Calu3 (cell line): Measurements from ENCODE around the gene SIM2. TPM values are rescaled to one million over a fixed set of nuclear protein-coding genes. Genes with fewer than 3 reads are reported as not detected.

ENCODE experiments used
- BruUV-seq: library from RNA; stranded (reverse); fragments of 400-500 nt; replicated peaks from 2 replicates; lab custom pipeline; 2021; lab: Mats Ljungman, UMichigan
- CTCF ChIA-PET: fragments of 300-600 bp; sonication (Branson Sonifier 250); formaldehyde crosslinking; loops from one replicate; lab custom pipeline; 2022; ENCODE audit warnings: antibody characterized with exemption; lab: Charles Lee
- DNase-seq: peaks from one replicate; pipeline ENCODE4 v3.0.0; 2022
- H3K27ac Mint-ChIP-seq: one replicate; pipeline ENCODE4 v1.8.0; 2022; ENCODE audit warnings: mixed read lengths; ENCODE audit not compliant: unreplicated experiment
- H3K27me3 Mint-ChIP-seq: one replicate; pipeline ENCODE4 v1.8.0; 2022; ENCODE audit warnings: mixed read lengths; ENCODE audit not compliant: unreplicated experiment
- H3K36me3 Mint-ChIP-seq: one replicate; pipeline ENCODE4 v1.8.0; 2022; ENCODE audit warnings: mild to moderate bottlenecking, moderate library complexity, mixed read lengths; ENCODE audit not compliant: insufficient read depth, unreplicated experiment
- H3K4me1 Mint-ChIP-seq: one replicate; pipeline ENCODE4 v1.8.0; 2022; ENCODE audit warnings: mild to moderate bottlenecking, low read depth, mixed read lengths; ENCODE audit not compliant: unreplicated experiment
- H3K4me3 Mint-ChIP-seq: one replicate; pipeline ENCODE4 v1.8.0; 2022; ENCODE audit warnings: mild to moderate bottlenecking, low read depth, moderate library complexity, mixed read lengths; ENCODE audit not compliant: unreplicated experiment
- H3K9me3 Mint-ChIP-seq: one replicate; pipeline ENCODE4 v1.8.0; 2022; ENCODE audit warnings: low read depth, mixed read lengths; ENCODE audit not compliant: unreplicated experiment
- intact Hi-C: fragments of 100-400 bp; cut with micrococcal nuclease; formaldehyde crosslinking; loops from one replicate; pipeline ENCODE4 v1.10.0; 2022; ENCODE audit not compliant: unreplicated experiment
- total RNA-seq: library from RNA; stranded (reverse); gene quantifications from 2 replicates; pipeline ENCODE4 v1.2.3, GENCODE V29; 2022
- TF ChIP-seq, protein P1 (sequence below): fragments of 200-600 bp; IDR thresholded peaks from one replicate; pipeline ENCODE4 v1.8.0; 2022; ENCODE audit warnings: antibody characterized with exemption; ENCODE audit not compliant: unreplicated experiment

Gene SIM2
- total RNA-seq, 1 experiment from 2014 or later: 15.4 TPM

- Mint-ChIP-seq H3K4me1 (no peaks in the 10 kb centered on the region), H3K36me3 (peaks cover 5% of the 10 kb centered on the region), H3K27me3 (peaks cover 6% of the 10 kb centered on the region), H3K27ac (no peak overlapping the region), H3K9me3 (no peaks in the 10 kb centered on the region), H3K4me3 (no peak overlapping the region)
- BruUV-seq: no TSS peak
- intact Hi-C loops: no loop called here
- no peak for DNase-seq
- TF ChIP-seq, protein P1, sequence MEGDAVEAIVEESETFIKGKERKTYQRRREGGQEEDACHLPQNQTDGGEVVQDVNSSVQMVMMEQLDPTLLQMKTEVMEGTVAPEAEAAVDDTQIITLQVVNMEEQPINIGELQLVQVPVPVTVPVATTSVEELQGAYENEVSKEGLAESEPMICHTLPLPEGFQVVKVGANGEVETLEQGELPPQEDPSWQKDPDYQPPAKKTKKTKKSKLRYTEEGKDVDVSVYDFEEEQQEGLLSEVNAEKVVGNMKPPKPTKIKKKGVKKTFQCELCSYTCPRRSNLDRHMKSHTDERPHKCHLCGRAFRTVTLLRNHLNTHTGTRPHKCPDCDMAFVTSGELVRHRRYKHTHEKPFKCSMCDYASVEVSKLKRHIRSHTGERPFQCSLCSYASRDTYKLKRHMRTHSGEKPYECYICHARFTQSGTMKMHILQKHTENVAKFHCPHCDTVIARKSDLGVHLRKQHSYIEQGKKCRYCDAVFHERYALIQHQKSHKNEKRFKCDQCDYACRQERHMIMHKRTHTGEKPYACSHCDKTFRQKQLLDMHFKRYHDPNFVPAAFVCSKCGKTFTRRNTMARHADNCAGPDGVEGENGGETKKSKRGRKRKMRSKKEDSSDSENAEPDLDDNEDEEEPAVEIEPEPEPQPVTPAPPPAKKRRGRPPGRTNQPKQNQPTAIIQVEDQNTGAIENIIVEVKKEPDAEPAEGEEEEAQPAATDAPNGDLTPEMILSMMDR: no peak
- CTCF ChIA-PET: no interaction called here
Observed at GRCh38 chr21:36689324-36689723, 9.6 kb upstream of the SIM2 start.

GRCh38 chr21:36690628-36691554 lies 8.0 kb upstream of the SIM2 start:
- intact Hi-C loops: loop anchor here (10.0 kb wide), 1 partner anchor 56 kb away; no protein-coding TSS in a partner anchor
- TF ChIP-seq, protein P1: no peak
- no TSS peak for BruUV-seq
- H3K9me3 Mint-ChIP-seq: no peaks in the 10 kb centered on the region
- peaks cover 5% of the 10 kb centered on the region for H3K36me3 Mint-ChIP-seq
- no peak for DNase-seq
- CTCF ChIA-PET: interaction anchor here (0.6 to 0.9 kb wide), 2 partner anchors 60 to 73 kb away, joined by 3 read pairs; no protein-coding TSS in a partner anchor
- no peaks in the 10 kb centered on the region for H3K4me1 Mint-ChIP-seq
- no peaks in the 10 kb centered on the region for H3K27me3 Mint-ChIP-seq
- no peak overlapping the region for H3K27ac Mint-ChIP-seq
- peak overlapping the region; percentile 66 for H3K4me3 Mint-ChIP-seq

GRCh38 chr21:36691555-36692041 lies 7.3 kb upstream of the SIM2 start:
- intact Hi-C loops: loop anchor here (10.0 kb wide), 1 partner anchor 57 kb away; no protein-coding TSS in a partner anchor
- H3K9me3 Mint-ChIP-seq: no peaks in the 10 kb centered on the region
- no TSS peak for BruUV-seq
- H3K36me3 Mint-ChIP-seq: peaks cover 5% of the 10 kb centered on the region
- CTCF ChIA-PET: interaction anchor here (0.9 kb wide), 1 partner anchor 61 kb away, joined by 3 read pairs; no protein-coding TSS in a partner anchor
- H3K27me3 Mint-ChIP-seq: no peaks in the 10 kb centered on the region
- TF ChIP-seq, protein P1: no peak
- H3K4me3 Mint-ChIP-seq: peak overlapping the region; percentile 66
- no peak overlapping the region for H3K27ac Mint-ChIP-seq
- no peak for DNase-seq
- H3K4me1 Mint-ChIP-seq: no peaks in the 10 kb centered on the region

DNA sequence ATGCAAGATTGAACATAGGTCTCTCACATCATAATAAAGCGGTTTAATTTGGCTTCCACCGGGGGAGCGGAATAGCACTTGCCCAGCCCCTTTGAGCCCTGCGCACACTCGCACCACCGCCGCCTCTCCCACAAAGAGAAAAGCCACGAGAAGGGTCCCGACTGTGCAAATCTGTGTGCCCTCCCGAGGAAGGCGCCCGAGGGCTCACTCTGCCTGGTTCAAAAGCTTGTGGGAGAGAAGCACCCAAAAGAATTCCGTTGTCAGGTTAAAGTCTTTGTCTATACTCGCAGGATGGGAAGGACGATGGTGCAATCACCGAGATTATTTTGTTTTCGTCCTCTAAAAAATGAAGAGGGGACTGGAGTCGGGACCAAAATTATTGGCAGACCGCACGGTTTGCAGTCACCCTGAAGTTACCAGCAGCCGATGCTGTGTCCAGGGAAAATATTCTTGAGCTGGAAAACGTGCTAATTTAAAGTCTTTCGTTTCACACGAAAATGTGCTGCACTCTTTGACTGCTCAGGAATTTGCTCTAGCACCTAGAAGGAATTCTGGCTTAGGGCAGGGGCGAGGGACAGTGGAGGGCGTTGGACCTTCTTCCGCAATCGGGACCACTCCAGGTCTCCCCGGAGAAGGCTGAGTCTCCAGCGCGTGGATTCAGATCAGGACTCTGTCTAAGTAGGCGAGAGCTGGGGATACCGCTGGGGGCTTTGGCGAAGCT lies 6.6 kb upstream of the SIM2 start:
- BruUV-seq: no TSS peak
- Mint-ChIP-seq H3K36me3 (peaks cover 5% of the 10 kb centered on the region), H3K27me3 (no peaks in the 10 kb centered on the region), H3K4me3 (peak overlapping the region; percentile 66), H3K4me1 (no peaks in the 10 kb centered on the region), H3K9me3 (no peaks in the 10 kb centered on the region), H3K27ac (no peak overlapping the region)
- CTCF ChIA-PET: interaction anchor here (0.9 kb wide), 1 partner anchor 62 kb away, joined by 3 read pairs; no protein-coding TSS in a partner anchor
- DNase-seq: no peak
- intact Hi-C loops: loop anchor here (10.0 kb wide), 1 partner anchor 57 kb away; no protein-coding TSS in a partner anchor
- TF ChIP-seq, protein P1: no peak
